Loucy (cell line): ENCODE results near the gene VPREB1.
"Not testable (repeated sequence)": the region's sequence is repeated elsewhere in the genome, so short reads cannot be mapped to it uniquely, and the experiment has no call there.

Experiments used
- CTCF ChIP-seq: fragments of 200-600 bp; sonication (generic); conservative IDR thresholded peaks from 2 replicates; pipeline ENCODE4 v1.5.1; 2014; ENCODE audit warnings: mild to moderate bottlenecking, antibody characterized with exemption, low read length
- EZH2phosphoT487 ChIP-seq: fragments of 200-600 bp; IDR thresholded peaks from 2 replicates; pipeline ENCODE4 v1.6.1; 2018; ENCODE audit warnings: antibody characterized with exemption, mild to moderate bottlenecking, moderate library complexity, borderline replicate concordance

GRCh38 chr22:22258597-22259415 is 14.2 kb downstream of the VPREB1 start:
- not testable (repeated sequence) for TF ChIP-seq CTCF, EZH2phosphoT487
